Measurements from ENCODE around the gene KIRREL2. TPM values are rescaled to one million over a fixed set of nuclear protein-coding genes. Genes with fewer than 3 reads are reported as not detected.
"Not testable (repeated sequence)": the region's sequence is repeated elsewhere in the genome, so short reads cannot be mapped to it uniquely, and the experiment has no call there.

Gene KIRREL2
- total RNA-seq, 1 experiment from 2014 or later: 0.15 TPM

- Histone ChIP-seq H3K36me3 (ENCODE audit: insufficient read depth, low read length, poor library complexity, severe bottlenecking) (no peaks in the 10 kb centered on the region), H3K9me3 (ENCODE audit: low read depth, low read length, poor library complexity, severe bottlenecking) (no peaks in the 10 kb centered on the region), H3K4me3 (ENCODE audit: low read depth, low read length, poor library complexity, severe bottlenecking) (no peak within 1 kb of the TSS), H3K4me1 (ENCODE audit: insufficient read depth, low read length, poor library complexity, severe bottlenecking) (peaks cover 10% of the 10 kb centered on the region), H3K27ac (ENCODE audit: low read depth, low read length, poor library complexity, severe bottlenecking) (no peak within 1 kb of the TSS), H3K27me3 (replicated peaks; ENCODE audit: insufficient read depth, low read depth, low read length, poor library complexity) (no peaks in the 10 kb centered on the region)
- no peak for TF ChIP-seq CTCF (conservative IDR thresholded peaks at IDR 0.05; ENCODE audit: low read depth, low read length)
- TF ChIP-seq EZH2 (IDR thresholded peaks at IDR 0.05; ENCODE audit: borderline replicate concordance, low read depth, low read length, poor library complexity, severe bottlenecking): no peak
- CTCF ChIA-PET: no interaction called here
- DNase-seq (ENCODE audit: low spot score): no peak
- no TSS peak for BruUV-seq (replicated peaks)
- POLR2A ChIA-PET (ENCODE audit: low non-redundant PET): no interaction called here
- intact Hi-C loops (cut with micrococcal nuclease; ENCODE audit: unreplicated experiment): no loop called here
Measured at GRCh38 chr19:35908010-35908441, 51.3 kb downstream of the KIRREL2 start, which contains the start of gene TYROBP. Gene TYROBP (minus strand): TSS chr19:35908295. CDS start chr19:35908228, 67 bp downstream.

- Histone ChIP-seq H3K27me3 (replicated peaks; ENCODE audit: insufficient read depth, low read depth, low read length, poor library complexity) (no peaks in the 10 kb centered on the region), H3K4me1 (ENCODE audit: insufficient read depth, low read length, poor library complexity, severe bottlenecking) (peaks cover under 1% of the 10 kb centered on the region), H3K9me3 (ENCODE audit: low read depth, low read length, poor library complexity, severe bottlenecking) (no peaks in the 10 kb centered on the region), H3K36me3 (ENCODE audit: insufficient read depth, low read length, poor library complexity, severe bottlenecking) (no peaks in the 10 kb centered on the region), H3K27ac (ENCODE audit: low read depth, low read length, poor library complexity, severe bottlenecking) (no peak overlapping the region), H3K4me3 (ENCODE audit: low read depth, low read length, poor library complexity, severe bottlenecking) (no peak overlapping the region)
- POLR2A ChIA-PET (ENCODE audit: low non-redundant PET): no interaction called here
- TF ChIP-seq CTCF (conservative IDR thresholded peaks at IDR 0.05; ENCODE audit: low read depth, low read length): no peak
- no peak for TF ChIP-seq EZH2 (IDR thresholded peaks at IDR 0.05; ENCODE audit: borderline replicate concordance, low read depth, low read length, poor library complexity, severe bottlenecking)
- intact Hi-C loops (cut with micrococcal nuclease; ENCODE audit: unreplicated experiment): no loop called here
- BruUV-seq (replicated peaks): no TSS peak
- DNase-seq (ENCODE audit: low spot score): no peak
- CTCF ChIA-PET: no interaction called here
Measured at GRCh38 chr19:35908973-35909683, 52.4 kb downstream of the KIRREL2 start.

GRCh38 chr19:35909684-35910035, 52.9 kb downstream of the KIRREL2 start:
- no peak for TF ChIP-seq EZH2 (IDR thresholded peaks at IDR 0.05; ENCODE audit: borderline replicate concordance, low read depth, low read length, poor library complexity, severe bottlenecking)
- TF ChIP-seq CTCF (conservative IDR thresholded peaks at IDR 0.05; ENCODE audit: low read depth, low read length): no peak
- intact Hi-C loops (cut with micrococcal nuclease; ENCODE audit: unreplicated experiment): no loop called here
- Histone ChIP-seq H3K4me1 (ENCODE audit: insufficient read depth, low read length, poor library complexity, severe bottlenecking) (no peaks in the 10 kb centered on the region), H3K36me3 (ENCODE audit: insufficient read depth, low read length, poor library complexity, severe bottlenecking) (no peaks in the 10 kb centered on the region), H3K4me3 (ENCODE audit: low read depth, low read length, poor library complexity, severe bottlenecking) (no peak overlapping the region), H3K9me3 (ENCODE audit: low read depth, low read length, poor library complexity, severe bottlenecking) (no peaks in the 10 kb centered on the region), H3K27ac (ENCODE audit: low read depth, low read length, poor library complexity, severe bottlenecking) (no peak overlapping the region), H3K27me3 (replicated peaks; ENCODE audit: insufficient read depth, low read depth, low read length, poor library complexity) (no peaks in the 10 kb centered on the region)
- no TSS peak for BruUV-seq (replicated peaks)
- CTCF ChIA-PET: no interaction called here
- POLR2A ChIA-PET (ENCODE audit: low non-redundant PET): no interaction called here
- DNase-seq (ENCODE audit: low spot score): no peak

- H3K27ac ChIP-seq (ENCODE audit: low read depth, low read length, poor library complexity, severe bottlenecking); BruUV-seq (replicated peaks); intact Hi-C loops (cut with micrococcal nuclease; ENCODE audit: unreplicated experiment); H3K27me3 ChIP-seq (replicated peaks; ENCODE audit: insufficient read depth, low read depth, low read length, poor library complexity); H3K36me3 ChIP-seq (ENCODE audit: insufficient read depth, low read length, poor library complexity, severe bottlenecking); POLR2A ChIA-PET (ENCODE audit: low non-redundant PET); DNase-seq (ENCODE audit: low spot score); H3K4me1 ChIP-seq (ENCODE audit: insufficient read depth, low read length, poor library complexity, severe bottlenecking); H3K4me3 ChIP-seq (ENCODE audit: low read depth, low read length, poor library complexity, severe bottlenecking); CTCF ChIA-PET; H3K9me3 ChIP-seq (ENCODE audit: low read depth, low read length, poor library complexity, severe bottlenecking): not testable (repeated sequence)
Measured at GRCh38 chr19:35910355-35910754, 53.6 kb downstream of the KIRREL2 start.
